Measurements from ENCODE around the gene SLC25A43. TPM values are rescaled to one million over a fixed set of nuclear protein-coding genes. Genes with fewer than 3 reads are reported as not detected.

SLC25A43 gene
- total and polyA plus RNA-seq, 2 of the 8 experiments (the other 6 are each of a cell fraction or from before 2014, with no cell fraction given), result 3.1 to 5.8 TPM

- no peak for TF ChIP-seq RBBP5 (IDR thresholded peaks at IDR 0.05; ENCODE audit: borderline replicate concordance, low read depth, low read length)
These were observed 22.0 kb downstream of the SLC25A43 start (continued) for GRCh38 chrX:119421016-119421705.
